DMS153 treated with DMSO at 0.1 percent for 48 hours (cell line): ENCODE results near the gene BCR.

Experiments
- DNase-seq: peaks from one replicate; lab custom pipeline; 2025; ENCODE audit not compliant: unreplicated experiment; lab: John Stamatoyannopoulos, UW

Gene BCR

DNA sequence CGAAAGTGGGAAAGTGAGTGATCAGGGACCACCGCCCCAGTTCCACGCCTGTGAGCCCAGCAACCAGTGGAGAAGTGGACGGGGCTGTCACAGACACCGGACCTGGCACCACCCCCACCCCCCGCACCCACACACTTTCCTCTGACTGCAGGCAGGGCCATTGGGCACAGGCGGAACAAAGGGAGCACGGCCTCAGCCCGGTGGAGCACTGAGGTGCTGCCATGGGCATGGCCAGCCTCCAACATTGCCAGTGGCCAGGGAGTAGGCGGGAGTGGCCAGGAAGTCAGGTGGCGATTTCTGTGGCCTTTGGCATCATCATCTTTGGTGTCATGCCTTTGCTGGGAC is 78.5 kb downstream of the BCR start:
- no peak for DNase-seq

DNA sequence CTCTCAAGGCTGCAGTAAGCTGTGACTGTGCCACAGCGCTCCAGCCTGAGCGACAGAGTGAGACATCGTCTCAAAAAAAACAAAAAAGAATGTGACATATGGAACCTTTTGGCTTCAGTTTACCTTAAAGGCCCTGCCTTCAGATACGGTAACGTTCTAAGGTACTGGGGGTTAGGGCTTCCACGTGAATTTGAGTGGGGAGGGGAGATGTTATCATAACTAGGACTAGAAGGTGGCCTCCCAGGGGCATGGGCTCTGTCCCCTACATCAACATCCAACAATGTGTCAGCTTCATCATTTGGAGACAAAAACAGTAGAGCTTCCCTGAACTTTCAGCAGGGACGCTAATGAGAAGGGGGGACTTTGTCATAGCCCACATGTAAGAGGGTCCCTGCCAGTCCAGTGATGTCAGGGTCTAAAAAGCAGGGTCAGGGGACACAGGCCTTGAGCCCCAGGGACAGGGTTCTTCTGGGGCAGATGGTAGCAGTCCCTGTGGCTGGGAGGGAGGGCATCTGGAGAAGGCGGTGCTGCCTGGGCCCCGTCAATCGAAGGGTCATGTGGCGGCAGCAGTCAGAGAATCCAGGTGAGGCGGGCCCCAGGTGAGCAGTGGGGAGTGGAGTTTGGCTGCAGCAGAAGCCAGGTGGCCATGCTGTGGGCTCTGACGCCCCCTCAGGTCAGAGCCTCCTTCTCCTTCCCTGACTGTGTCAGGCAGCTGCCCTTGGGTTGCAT is 79.8 kb downstream of the BCR start:
- DNase-seq = no peak

DNA sequence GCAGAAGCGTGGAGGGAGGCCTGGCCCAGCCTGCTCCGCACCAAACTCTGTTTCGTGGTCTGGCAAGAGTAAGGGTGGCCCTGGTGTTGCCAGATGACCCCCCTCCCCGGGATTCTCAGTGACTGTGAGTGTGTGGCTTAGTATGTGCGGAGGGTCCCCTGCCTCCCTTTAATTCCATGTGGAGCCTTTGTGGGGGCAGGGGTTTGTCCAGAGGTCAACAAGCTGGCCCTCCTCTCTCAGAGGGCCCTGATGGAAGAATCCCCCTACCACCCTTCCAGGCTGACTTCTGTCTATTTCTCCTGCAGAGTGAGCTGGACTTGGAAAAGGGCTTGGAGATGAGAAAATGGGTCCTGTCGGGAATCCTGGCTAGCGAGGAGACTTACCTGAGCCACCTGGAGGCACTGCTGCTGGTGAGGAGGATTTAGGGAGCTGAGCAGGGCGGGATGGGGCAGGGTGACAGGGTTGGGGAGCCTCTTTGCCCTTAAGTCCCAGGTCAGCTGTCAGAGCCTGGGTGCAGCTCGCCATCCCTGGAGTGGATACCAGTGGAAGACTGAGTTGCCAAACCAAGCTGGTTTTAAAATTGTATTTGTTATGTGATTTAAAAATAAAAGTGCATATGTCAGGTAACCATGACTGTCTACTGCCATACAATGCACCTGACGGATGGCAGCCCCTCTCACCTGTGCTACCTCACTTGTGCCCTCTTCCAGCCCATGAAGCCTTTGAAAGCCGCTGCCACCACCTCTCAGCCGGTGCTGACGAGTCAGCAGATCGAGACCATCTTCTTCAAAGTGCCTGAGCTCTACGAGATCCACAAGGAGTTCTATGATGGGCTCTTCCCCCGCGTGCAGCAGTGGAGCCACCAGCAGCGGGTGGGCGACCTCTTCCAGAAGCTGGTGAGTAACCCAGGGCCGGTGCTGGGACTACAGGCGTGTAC is 80.6 kb downstream of the BCR start:
- no peak for DNase-seq

DNA sequence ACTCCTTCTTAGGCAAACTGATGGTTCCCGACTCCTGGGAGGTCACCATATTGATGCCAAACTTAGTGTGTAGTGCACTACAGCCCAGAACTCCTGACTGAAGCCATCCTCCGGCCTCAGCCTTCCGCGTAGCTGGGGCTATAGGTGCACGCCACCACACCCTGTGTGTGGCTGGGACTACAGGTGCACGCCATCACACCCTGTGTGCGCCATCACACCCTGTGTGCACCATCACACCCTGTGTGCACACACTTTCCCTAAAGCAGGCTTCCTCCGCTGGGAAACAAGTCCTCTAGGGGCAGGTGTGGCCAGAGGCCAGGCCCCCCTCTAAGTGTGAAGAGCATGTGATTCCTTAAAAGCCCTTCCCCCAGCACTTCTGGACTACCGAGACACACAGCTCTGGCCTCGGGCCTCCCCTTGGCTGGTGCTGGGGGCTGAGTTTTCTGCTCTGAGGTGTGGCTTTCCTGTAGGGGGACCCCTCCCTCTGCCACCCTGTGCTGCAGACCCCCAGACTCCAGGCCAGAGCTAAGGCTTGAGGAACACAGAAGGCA is 81.7 kb downstream of the BCR start:
- DNase-seq = no peak

DNA sequence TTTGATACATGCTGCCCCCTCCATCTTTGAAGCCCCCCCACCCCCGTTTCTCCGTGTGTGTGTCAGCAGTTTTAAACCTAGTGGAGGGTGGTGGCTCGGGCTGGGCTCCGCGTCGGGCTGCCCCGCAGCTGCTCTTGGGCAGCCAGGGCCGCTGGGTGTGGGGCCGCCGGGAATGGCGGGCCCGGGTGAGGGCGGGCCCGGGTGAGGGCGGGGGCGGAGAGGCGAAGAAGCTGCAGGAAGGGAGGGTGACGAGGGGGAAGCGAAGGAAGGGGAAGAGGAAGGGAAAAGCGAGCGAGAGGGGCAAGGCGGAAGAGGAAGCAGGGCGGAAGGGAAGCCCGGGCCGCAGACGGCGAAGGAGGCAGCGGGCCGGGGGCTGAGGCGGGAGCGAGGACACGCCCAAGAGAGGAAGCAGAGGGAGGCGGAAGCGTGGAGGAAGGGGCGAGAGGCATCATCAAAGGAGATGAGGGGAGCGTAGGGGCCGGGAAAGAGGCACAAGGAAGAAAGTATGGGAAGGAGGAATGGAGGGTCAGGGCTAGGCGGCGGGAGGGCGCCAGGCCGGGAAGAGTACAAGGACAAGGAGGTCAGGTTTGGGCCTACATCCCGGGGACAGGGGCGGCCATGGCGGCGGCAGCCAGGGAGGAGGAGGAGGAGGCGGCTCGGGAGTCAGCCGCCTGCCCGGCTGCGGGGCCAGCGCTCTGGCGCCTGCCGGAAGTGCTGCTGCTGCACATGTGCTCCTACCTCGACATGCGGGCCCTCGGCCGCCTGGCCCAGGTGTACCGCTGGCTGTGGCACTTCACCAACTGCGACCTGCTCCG is 82.4 kb downstream of the BCR start:
- DNase-seq = no peak

DNA sequence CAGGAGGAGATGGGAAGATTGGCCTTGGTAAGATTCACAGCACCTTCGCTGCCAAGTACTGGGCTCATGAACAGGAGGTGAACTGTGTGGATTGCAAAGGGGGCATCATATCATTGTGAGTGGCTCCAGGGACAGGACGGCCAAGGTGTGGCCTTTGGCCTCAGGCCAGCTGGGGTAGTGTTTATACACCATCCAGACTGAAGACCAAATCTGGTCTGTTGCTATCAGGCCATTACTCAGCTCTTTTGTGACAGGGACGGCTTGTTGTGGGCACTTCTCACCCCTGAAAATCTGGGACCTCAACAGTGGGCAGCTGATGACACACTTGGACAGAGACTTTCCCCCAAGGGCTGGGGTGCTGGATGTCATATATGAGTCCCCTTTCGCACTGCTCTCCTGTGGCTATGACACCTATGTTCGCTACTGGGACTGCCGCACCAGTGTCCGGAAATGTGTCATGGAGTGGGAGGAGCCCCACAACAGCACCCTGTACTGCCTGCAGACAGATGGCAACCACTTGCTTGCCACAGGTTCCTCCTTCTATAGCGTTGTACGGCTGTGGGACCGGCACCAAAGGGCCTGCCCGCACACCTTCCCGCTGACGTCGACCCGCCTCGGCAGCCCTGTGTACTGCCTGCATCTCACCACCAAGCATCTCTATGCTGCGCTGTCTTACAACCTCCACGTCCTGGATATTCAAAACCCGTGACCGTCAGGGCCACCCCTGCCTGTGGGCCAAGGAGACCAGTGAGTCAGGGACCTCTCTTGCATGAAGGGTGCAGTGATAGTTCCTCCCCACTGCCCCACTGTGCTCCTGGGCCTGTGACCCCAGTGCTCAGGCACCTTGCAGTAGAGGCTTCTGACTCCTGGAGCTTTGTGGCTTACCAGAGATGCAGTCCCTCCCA is 83.6 kb downstream of the BCR start:
- DNase-seq = no peak

DNA sequence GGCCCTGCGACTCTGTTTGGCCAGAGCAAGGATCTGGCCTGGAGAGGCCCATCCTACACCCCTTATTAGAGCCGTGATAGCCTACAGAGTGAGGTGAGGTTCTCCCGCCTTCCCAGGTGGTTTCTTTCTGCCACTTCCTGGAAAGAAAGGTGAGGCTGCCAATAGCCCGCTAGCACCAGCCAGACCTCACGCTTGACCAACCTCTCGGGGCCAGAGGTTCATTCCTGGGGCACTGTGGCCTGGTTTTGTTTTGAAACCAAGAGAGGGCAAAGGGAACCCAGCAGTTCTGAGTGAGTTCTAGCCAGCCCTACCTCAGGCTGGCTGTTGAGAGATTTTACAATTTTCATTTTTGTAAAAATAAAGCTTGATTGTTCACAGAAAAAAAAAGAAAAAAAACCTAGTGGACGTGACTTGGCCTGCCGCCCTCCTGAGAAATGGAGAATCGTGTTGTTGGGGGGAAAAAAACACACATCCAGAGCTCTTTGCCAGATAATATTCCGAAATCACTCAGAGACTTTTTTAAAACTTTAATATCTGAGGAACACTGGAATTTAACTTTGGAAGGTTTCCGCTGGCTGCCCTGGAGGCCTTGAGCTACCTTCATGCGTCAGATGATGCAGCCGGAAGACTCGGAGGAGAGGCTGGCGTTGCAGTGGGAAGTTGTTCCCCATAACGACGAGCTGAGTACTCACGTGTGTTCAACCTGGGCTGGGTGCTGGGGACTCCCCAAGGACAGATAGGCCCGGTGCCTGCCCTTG is 84.5 kb downstream of the BCR start:
- no peak for DNase-seq

DNA sequence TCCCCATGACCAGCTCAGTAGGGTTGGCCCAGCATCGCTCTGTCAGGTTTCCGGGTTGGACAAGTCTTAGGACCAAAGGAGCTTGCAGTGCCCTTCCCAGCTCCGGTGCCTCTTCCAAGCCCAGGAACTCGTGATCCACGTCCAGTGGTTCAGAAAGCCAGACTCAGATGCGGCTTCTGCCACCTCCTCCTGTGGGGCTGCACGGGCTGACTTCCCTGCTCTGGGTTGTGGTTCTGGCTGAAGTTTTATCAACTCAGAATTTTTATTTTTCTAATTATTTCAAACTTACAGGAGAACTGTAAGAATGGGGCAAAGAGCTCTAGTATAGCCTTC is 85.0 kb downstream of the BCR start:
- DNase-seq = no peak

DNA sequence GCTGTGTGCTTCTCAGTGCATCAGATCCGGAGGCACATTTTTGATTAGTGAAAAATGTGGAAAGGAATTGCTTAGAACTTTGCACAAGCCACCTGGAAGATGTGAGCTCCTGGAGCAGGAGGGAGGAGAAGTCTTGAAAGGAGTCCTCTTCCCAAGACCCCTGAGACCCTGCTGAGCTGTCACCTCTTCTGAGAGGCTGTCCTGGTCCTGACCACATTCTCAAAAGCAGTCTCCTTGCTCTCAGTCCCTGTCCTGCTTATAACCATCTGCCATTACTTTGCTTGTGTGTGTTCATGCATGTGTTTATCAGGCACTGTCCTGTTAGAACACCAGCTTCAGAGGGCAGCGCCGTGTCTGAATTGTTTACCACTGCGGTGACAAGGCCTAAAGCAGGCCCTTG is 86.5 kb downstream of the BCR start:
- no peak for DNase-seq

DNA sequence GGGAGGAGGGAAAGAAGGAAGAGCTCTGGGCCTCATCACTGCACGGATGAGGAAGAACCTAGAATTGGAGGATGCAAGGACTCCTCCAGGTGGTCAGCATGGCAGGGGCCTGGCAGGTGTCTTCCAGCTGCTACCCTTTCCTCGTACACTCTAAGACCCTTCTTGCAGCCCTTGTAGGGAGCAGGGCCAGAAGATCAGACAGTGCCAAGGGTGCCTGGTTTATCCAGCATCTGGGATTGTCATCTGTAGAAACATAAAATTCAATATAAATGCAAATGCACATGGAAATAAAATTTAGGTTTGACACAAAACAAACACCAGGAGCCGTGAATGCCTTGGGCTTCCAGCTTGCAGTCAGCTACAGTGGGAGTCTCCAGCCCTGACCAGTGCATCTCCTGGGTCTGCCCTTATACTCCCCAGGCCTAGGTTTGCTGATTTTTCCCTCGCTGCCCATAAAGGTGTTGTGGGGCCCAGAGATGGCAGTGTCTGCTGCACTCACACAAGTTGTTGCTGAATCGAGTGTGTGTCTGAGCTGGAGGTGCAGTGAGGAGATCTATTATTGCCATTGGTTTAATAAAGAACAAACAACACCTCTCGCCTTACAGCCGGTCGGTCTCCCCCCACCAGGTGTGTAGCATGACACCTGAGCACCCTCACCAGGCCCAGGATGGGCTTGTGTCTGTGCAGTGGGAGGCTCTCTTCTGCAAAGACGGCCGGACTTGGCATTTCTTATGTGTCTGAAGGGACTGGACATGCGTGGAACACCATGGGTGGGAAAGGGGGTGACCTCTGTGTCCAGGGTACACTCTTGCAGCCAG is 87.1 kb downstream of the BCR start:
- DNase-seq = no peak

DNA sequence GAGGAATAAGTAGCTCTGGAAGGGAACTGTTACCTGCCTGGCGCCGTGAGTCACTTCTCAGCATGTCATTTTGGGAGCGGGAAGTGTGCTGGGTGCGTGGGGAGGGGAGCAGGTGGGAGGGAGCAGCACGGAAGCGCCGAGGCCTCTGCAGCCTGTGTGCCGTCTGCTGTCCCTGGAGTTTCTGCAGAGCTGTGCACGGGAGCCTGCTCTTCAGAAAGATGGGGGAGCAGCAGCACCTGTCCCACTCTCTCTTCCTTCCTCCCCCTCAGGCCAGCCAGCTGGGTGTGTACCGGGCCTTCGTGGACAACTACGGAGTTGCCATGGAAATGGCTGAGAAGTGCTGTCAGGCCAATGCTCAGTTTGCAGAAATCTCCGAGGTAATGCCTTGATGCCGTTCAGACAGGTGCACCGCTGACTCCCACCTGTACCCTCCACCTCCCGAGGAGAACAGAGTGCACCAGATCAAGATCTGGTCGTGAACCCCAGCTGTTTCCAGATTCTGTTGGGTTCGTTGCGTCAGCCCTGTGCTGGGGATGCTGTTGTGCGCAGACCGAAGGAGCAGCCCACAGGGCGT is 87.9 kb downstream of the BCR start:
- DNase-seq = no peak

DNA sequence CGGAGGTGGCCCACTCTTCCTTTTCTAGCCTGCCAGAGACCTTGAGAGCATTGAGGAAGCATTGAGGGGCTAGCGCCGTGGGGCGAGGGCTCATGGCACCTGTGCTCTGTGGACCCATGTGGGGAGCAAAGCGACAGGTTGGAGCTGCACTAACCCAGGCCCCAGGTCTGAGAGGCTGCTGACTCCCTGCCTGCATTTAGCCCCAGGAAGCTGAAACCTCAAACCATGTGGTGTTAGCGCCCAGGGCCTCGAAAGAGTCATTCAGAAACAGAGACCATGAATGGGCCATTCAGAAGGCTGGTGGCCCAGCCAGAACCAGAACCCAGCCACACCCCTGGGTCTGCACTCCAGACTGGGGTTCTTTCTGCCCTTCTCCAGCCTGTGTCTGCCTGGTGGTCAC is 88.6 kb downstream of the BCR start:
- DNase-seq = no peak

DNA sequence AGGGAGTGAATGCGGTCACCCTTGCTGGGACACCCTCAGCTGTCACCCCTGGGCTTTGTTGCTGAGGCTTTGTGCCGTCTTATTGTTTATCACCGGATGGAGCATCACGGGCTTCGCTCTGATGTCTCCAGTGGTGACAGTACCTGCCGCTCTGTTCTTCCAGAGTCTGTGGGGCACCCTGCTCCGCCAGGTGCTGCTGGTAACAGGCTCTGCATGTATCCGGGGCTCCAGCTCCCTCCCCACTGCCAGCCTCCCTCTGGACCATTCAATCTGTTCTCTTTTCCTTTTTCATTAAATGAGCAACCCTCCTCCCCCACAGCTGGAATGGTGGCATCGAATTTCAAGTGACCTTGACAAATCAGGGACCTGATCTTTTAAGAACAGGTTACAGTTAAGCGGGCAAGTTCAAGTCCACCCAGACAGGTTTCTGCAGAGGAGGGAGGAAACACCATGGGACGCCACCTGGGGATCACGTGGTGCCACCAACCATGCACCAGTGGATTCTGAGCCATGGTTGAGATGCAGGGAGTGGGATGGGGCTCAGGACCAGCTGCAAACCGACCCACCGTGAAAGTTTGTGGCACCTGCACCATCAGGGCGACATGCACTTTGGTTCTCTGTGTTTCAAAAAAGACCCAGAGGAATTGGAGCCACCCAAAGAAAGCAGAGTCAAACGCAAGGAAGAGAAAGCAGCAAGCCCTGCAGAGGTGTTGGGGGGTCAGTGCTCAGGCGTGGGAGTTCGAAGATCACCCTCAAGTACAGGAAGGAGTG is 89.3 kb downstream of the BCR start:
- no peak for DNase-seq

DNA sequence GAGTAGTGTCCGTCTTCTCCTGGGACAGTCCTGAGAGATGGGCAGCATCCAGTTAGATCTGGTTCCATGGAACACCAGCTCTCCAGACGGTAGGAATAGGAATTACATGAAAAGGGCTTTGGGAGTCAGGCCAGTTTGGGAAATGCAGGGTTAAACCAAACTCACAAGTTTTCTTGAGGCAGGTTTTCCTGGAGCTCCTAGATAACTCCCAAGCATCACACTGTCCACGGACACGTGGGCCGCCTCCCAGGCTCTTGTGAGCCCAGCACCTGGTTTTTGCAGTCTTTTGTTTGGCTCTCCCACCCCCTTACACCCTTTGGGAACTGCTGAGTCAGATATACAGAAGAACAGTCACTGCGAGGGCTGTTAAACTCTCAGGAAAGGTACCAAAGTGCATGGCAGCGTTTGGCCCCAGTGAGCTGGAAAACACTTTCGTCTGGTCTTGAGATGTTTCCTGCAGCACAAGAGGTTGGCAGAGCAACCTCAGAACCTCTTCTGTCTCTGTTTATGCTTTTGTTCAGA is 90.0 kb downstream of the BCR start:
- DNase-seq = no peak

DNA sequence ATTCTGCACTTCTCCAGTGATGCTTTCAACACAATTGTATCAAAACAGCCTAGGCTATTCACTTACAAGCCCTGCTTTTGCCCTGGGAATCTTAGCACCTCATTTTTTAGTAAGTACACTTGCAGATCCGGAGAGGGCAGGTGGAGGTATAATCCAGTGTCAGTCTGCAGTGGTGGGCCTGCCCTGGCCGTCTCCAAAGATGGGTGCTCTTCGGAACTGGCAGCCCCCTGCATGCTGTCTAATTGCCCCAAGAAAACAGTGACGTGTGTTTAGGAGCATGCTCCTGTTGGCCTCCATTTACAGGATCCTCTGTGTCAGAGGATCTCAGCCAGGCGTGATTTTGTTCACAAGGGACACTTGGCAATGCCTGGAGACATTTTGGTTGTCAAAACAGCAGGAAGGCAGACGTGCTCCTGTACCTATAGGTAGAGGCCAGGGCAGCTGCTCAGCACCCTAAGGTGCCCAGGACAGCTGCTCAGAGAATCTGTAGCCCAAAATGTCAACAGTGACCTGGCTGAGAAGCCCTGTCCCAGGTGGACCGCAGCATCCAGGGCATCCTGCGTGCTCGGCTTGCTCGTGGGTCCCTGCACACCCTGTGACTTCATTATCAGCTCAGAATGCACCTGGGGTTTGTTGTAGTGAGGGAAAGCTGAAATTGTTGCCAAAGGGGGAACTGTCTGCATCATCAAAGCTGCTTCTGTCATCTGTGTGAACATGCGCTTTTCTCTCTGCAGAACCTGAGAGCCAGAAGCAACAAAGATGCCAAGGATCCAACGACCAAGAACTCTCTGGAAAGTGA is 90.7 kb downstream of the BCR start:
- DNase-seq = no peak

DNA sequence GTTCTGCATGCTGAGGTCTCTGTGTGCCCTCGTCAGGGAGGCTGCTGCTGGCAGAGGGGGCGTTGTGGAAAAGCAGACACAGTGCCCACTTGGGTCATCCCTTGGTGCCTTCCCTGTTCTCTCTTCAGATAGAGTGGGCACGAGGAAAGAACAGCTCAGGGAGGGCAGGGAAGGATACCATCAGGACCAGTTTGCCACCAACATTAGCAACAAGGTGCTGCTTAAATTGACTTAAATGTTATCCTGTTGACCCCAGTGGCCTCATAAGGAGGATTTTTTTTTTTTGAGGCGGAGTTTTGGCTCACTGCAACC is 91.2 kb downstream of the BCR start:
- DNase-seq = no peak

DNA sequence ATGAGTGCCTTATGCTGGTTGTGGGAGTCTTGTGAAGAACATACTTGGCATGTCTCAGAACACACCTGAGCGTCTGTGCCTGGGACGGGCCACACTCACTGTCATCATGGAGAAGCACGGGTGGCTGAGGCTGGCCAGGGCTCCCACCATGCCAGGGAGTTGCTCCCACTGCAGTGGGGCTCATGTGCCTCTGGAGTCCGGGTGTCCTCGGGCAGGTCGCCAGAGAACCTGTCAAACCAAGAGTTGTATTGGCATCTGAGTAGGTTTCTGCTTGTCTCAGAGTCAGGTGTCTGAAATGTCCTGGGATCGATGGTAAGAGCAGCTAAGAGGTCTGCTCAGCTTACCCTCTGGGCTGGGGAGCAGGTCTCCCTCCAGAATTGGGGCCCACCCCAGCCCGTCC is 92.1 kb downstream of the BCR start:
- no peak for DNase-seq
